HG02852 (cell line): ENCODE results near the gene TK2.
"Not testable (repeated sequence)": the region's sequence is repeated elsewhere in the genome, so short reads cannot be mapped to it uniquely, and the experiment has no call there.

Source experiments
- ATAC-seq: cut with Tn5 transposase; IDR thresholded peaks from one replicate; pipeline ENCODE4 v1.9.1; 2021; ENCODE audit warnings: mild to moderate bottlenecking, moderate library complexity; ENCODE audit not compliant: unreplicated experiment

Gene TK2

GRCh38 chr16:66521252-66521713, 28.6 kb downstream of the TK2 start:
- no peak for ATAC-seq

DNA sequence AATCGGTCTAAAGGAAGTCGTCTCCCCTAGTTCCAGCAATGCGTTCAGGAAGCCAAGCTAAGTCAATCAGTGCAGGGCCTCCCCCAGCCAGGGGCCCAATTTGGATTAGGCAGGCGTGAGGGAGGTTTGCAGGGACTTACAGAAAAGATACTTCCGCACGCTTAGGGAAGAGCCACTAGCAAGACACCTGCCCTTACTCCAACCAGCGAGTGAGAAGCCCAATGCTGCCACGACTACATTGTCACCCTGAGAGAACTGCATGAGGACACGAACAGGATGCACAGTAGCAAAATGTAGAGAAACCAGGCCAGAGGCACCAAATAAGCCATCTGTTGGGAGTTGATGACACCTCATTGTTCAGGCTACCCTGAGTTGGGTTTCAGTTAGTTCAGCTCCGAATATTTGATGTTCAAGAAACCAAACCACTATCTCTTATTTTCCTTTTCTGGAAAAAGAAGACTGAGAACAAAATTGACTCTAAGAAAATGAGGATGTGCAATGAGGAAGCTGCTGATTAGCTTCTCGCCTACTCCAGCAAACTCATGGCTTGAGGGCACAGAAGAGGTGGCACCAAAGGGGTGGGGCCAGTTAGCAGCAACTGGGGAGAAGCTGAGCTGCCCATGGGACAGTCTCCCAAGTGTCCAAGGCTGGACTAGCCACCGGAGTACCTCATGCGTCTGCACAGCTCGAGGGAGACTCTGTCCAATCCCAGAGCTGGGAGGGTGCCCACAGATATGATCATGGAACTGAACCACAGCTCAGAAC, 29.3 kb downstream of the TK2 start:
- no peak for ATAC-seq

GRCh38 chr16:66519482-66520373, 30.2 kb downstream of the TK2 start:
- no peak for ATAC-seq

GRCh38 chr16:66517586-66518263, 32.2 kb downstream of the TK2 start:
- ATAC-seq, result no peak

- peak; percentile 97 for ATAC-seq
Measured at GRCh38 chr16:66516808-66517585, 32.9 kb downstream of the TK2 start.

DNA sequence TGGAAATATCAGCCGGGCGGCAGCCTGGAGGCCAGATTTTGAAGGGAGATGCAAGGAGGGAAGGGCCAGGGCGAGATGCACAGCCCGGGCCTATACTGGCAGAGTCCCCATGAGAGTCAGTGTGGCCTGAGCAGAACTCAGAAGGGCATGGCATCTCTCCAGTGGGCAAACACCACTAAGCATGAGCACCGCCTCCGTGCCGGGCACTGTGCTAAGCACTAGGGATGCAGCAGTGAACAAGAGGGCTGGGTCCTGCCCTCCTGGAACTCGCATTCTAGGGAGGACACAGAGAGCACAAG, 33.5 kb downstream of the TK2 start:
- no peak for ATAC-seq

- ATAC-seq, result no peak
Measured at GRCh38 chr16:66515596-66516508, 34.1 kb downstream of the TK2 start.

DNA sequence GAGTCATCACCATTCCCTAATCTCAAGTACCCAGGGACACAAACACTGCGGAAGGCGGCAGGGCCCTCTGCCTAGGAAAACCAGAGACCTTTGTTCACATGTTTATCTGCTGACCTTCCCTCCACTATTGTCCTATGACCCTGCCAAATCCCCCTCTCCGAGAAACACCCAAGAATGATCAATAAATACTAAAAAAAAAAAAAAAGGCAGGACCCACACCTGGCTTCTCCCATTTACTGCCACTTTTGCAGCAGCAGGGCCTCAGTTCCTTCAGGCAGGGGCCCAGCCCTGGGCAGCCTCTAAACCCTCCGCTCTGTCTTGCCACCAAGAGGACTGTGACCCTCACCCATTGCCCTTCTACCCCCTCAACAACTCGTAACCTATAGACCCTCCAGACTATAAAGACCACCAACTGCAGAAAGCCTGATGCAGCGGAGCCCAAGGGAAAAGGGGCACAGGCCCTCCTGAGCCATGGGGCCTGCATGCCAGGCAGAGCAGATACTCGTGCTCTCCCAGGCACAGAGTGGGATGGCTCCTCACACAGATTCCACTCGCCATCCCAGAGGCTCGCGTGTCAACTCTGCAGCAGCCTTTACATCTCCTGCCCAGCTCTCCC, 34.8 kb downstream of the TK2 start:
- ATAC-seq, result not testable (repeated sequence)

DNA sequence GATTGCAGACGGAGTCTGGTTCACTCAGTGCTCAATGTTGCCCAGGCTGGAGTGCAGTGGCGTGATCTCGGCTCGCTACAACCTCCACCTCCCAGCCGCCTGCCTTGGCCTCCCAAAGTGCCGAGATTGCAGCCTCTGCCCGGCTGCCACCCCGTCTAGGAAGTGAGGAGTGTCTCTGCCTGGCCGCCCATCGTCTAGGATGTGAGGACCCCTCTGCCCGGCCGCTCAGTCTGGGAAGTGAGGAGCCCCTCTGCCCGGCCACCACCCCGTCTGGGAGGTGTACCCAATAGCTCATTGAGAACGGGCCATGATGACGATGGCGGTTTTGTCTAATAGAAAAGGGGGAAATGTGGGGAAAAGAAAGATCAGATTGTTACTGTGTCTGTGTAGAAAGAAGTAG, 35.5 kb downstream of the TK2 start:
- not testable (repeated sequence) for ATAC-seq

DNA sequence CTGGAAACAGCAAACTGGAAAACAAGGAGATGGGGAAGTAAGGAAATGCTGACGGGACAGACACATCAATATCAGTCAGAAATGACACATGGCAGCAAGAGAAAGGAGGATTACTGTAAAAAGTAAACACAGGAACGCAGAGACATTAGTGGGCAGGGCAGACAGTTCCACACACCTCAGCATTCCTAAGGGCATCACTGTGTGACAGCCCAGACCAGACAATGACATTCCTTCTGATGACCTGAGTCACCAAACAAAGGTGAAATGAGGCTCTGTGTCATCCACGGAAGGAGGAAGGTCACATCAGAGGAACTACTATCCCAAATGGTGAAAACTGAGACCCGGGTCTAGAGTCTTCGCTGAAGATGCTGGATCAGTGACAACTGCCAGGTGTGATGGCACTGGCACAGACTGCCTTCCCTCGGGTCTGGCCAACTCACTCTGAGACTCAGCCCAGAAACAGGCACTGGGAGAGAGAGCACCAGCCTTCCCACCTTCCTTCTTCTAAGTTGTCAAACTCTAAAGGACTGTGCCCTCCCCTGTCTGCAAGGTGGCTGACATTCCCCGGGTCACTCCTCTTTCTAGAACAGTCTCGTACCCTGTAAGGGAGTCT, 36.7 kb downstream of the TK2 start:
- ATAC-seq, result no peak

GRCh38 chr16:66512272-66513110, 37.4 kb downstream of the TK2 start:
- no peak for ATAC-seq

DNA sequence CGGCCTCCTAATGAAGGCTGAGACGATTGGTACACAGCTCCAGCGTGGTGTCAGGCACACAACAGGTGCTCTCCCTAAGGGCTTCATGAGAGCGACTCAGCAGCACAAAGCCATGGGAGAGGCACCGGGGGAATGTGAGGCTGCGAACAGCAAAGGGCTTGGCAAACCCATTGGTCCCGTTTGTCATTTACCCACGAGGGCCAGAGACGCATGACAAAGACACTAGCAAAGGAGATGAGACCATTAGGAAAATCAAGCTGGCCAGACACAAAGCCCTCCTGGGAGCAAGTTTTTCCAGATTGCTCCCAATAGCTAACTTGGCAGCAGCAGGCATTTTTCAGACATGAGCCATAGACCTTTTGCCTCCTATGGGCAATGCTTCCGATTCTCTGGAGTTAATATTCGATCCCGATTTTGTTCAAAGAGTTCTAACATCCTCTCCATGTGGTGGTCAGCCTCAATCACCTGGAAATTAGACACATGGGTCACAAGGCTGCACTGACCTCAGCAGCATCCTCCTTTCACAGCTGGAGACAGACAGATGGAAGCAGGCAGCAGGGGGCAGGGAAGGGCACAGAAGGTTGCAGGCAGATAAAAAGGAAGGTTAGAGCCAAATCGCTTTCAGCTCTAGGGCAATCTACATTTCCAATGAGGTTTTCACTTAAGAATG, 38.2 kb downstream of the TK2 start:
- no peak for ATAC-seq

DNA sequence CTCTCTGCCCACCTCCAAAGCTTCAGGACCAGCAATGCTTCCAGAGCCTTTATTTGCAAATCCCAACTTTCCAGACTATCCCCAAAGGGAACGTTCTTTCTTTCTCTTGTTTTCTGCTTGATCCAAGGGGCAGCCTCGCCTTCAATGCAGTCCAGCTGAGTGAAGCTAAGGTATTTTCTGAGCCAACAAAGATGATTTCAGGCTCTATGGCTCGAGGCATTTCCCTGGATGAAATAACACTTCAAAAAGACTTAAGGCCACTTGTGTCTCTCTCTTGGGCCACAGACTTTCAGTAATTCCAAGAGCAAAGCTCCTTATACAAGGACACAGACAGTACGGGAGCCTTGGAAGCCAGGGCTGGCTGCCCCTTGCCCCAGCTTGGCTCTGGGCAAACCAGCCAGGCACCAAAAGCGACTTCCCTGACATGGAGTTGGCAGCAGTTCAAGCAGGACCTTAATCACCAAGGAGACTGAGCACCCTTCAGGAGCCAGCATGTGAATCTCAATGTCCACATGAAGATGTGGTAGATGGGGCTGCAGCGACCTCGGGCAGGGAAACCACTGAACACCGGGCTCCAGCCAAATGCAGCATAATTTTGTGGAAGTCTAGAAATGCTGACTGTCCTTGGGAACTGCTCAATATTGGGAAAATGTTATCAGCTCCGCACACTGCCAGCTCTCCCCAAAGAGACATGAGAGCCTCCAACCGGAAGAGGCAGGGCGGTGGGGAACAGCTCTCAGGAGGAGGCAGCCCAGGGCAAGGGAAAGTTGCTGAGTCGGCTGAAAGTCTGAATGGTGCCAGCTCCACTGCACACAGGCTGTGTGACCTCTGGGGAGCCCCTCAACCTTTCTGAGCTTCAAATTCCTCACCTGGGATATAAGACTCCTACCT, 39.0 kb downstream of the TK2 start:
- no peak for ATAC-seq

GRCh38 chr16:66510298-66510697, 39.6 kb downstream of the TK2 start:
- ATAC-seq, result no peak

- no peak for ATAC-seq
Measured at GRCh38 chr16:66509576-66509975, 40.3 kb downstream of the TK2 start.

DNA sequence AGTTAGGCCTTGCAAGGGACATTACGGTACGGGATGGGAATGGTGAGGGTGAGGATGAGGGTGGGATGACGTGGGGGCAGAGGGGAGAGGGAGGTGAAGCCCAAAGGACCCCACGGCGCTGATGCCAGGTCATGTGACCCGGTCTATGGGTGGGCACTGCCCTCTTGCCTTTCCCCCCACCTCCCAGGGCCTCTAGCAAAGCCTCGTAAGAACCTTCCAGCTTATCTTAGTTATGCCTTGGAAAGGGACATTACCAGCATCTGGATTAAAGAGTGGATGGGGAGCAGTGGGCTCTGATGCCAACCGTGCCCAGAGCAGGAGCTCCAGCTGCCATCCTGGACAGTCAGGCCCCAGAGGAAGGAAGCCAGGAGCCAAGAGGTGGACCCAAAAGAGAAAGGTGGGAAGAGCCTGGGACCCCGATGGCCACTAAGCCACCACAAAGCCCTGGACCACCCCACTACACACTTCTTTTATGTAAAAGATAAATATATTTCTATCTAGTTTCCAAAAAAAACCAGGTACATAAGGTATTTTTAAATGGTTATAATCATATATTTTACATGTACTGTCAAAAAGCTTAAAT, 40.9 kb downstream of the TK2 start:
- ATAC-seq, result no peak
